ENCODE measurements around the gene CLEC20A.

Gene CLEC20A

GRCh38 chr1:178498896-178499675 is 2.3 kb upstream of the CLEC20A start:
- DNase-seq = no peak

DNA sequence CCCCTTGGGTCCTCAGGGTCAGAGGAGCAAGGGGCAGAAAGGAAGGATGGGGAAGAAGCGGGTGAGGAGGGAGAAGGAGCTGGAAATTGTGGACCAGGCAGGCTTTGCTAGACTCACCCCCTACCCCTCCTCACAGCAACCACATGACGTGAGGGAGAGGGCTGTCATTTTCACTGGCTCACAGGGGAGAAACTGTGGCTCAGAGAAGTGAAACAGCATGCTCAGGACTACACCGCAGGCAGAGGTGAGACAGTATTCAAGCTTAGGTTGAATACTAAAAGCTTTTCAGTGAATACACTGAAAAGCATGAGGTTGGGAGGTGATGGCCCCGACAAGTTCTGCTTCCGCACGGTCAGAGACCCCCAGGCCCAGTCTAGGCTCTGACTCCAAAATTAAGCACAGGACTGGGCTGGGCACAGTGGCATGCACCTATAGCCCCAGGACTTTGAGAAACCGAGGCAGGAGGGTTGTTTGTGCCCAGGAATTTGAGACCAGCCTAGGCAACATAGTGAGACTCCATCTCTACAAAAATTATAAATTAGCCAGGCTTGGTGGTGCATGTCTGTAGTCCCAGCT is 1.2 kb upstream of the CLEC20A start:
- no peak for DNase-seq

- no peak for DNase-seq
Observed at GRCh38 chr1:178495741-178496409, 889 bp downstream of the CLEC20A start.

DNA sequence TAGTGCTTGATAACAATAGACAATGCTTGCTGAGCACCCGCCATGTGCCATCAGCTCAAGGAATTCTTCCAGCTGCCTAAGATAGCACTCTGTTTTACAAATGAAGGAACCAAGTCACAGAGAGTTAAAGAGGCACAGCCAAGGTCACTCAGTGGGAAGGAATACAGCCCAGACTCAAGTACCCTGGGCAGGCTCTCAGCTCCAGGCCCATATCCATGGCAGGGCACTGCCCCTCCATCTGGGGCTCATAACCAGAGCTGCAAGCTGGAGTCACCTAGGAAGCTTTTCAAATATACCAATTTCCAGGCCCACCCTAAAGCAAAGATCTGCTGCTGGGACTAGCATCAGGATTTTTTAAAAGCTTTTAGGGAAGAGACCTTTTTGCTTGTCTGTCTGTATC is 1.6 kb downstream of the CLEC20A start:
- DNase-seq = no peak

DNA sequence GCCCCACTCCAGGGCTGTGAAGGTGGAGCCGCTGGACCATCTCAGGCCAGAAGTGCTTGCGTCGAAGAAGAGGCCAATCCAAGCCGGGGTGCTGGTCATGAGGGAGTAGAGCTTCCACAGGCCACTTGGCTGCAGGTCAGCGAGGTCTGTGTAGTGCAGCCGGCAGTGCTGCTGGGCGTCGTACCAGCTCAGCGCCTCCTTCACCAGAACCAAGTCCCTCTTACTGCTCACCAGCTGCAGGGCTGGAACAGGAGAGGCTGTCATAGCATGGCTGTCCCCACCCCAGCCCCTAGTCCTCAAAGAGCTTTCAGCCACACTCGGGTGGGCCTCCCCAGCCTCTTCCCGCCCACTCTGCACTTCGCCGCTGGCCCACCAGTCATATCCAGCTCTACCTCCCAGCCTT is 2.2 kb downstream of the CLEC20A start:
- DNase-seq = no peak

GRCh38 chr1:178493301-178493741 is 3.4 kb downstream of the CLEC20A start:
- no peak for DNase-seq

- no peak for DNase-seq
Observed at GRCh38 chr1:178492341-178492740, 4.4 kb downstream of the CLEC20A start.

DNA sequence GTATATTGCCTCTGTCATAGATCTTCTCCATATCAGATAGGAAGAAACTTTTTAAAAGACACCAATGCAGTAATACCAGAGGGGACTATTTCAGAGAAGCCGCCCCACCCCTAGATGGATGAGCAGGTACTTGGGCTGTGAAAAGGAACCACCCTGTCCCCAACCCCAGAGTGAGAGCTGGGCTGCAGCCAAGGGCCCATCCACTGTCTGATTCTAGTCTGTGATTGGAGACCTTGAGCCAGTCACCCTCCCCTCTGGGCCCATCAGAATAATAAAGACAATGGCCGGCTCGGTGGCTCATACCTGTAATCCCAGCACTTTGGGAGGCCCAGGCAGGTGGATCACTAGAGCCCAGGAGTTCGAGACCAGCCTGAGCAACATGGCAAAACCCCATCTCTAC is 5.0 kb downstream of the CLEC20A start:
- DNase-seq = no peak

- DNase-seq = no peak
Observed at GRCh38 chr1:178490967-178491366, 5.8 kb downstream of the CLEC20A start.

- DNase-seq = no peak
Observed at GRCh38 chr1:178490136-178490535, 6.6 kb downstream of the CLEC20A start.

DNA sequence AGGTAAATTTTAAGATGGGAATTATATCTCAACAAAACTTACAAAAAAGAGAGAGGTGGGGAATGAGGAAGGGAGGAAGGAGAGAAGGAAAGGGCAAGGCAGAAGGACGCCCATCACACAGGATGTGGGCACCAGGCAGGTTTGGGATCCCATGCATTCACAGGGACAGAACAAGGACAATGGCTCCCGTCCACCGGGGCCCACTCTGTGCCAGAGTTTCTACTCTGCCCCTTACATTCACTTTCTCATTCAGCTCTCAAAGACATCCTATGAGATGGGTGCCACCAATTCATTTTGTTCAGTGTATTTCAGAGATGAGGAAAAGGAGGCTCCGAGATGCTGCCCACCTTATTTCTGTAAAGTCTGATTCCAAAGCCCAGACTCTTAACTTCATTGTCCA is 7.4 kb downstream of the CLEC20A start:
- DNase-seq = no peak

GRCh38 chr1:178488393-178488792 is 8.4 kb downstream of the CLEC20A start:
- no peak for DNase-seq

DNA sequence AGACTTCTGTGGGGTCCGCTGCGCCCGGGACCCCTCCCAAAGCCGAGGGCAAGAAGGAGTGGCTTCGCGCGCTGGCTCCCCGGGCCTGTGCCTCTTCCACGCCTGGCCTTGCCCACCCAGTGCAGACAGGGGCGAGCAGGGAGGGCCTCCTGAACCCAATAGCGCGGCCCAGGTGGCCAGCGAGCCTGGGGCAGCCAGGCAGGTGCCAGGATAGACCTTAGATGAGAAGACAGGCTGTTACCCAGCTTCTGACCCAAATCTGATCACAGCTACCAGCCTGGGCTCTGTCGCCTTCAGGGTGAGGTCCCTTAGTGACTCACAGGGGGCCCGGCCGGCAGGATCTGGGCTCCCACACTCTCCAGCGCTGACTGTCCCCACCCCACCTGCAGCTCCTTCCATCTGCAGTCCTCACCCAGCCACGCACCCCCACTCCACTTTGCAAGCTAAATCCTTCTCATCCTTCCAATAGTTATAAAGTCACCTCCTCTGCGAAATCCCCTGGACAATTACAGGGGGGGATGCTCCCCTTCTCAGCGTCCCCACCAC is 9.6 kb downstream of the CLEC20A start:
- no peak for DNase-seq

- DNase-seq = no peak
Observed at GRCh38 chr1:178486100-178487069, 10.4 kb downstream of the CLEC20A start.

DNA sequence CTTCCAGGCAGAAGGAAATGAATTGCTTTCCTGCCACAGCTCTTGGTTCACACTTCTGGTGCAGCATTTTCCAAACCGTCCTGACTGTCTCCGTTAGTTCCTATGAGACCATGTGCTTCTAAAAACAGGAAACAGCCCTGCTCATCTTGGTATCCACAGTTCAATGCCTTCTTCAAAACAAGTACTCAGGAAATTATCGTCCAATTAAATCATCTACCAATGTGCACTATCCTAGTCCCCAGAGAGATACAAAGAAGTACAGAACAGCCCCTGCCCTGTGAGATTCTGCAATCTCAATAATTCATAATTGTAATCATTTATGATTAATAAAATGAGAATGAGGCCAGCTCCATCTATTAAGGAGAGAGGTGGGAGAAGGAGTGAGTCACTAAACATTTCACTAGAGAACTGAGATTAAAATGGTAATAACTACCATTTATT is 11.2 kb downstream of the CLEC20A start:
- DNase-seq = no peak

DNA sequence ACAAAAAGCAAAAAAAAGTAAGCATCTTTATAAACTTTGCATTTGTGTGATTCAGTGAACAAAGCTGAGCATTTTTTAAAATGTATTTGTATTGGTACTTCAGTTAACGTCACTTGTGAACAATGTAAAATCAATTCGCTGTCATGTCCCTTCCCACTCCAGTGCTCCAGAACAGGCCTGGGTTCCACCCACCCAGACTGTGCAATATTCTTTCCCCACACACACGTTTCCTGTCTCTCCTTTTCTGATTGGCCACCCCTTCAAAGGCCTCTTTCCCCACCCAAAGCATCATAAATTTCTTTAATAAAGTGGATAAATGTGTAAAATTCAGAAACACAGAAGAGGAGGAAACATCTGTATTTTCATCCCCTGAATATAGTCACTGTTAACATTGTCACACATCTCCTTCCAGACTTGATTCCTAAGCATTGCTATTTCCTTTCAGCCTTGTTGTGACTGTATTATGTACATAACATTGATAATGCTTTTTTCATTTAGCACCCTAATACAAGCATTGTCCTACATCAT is 12.0 kb downstream of the CLEC20A start:
- DNase-seq = no peak

DNA sequence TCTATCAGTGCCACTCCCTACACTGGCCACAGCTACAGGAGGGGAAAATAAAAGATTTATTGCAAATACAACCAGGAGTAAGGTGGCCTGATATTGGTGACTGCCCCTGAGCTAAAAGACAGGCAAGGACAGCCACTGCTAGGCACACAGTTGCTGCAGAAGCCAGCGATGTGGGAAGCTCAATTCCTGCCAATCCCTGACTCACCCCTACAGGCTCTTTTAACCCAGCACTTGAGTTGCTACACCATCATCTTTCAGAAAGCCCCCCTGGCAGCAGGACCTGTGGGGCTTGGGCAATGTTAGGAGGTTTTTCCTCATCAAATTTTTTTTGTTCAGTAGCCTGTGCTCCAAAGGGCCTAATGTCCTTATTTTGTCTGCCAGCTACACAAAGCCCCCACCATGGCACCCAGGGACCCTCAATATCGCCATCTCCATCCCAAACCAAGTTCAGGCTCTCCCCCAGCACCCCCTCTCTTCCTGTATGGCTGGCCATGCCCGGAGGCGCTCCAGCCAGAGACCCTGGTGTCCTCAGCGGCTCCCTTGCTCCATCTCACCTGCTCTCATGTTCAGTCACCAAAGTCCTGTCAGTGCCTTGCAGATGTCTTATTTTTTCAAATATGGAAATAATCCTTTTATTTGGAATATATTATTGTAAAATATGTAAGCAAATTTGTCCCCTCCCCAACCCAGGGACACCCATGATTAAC is 13.4 kb downstream of the CLEC20A start:
- no peak for DNase-seq

DNA sequence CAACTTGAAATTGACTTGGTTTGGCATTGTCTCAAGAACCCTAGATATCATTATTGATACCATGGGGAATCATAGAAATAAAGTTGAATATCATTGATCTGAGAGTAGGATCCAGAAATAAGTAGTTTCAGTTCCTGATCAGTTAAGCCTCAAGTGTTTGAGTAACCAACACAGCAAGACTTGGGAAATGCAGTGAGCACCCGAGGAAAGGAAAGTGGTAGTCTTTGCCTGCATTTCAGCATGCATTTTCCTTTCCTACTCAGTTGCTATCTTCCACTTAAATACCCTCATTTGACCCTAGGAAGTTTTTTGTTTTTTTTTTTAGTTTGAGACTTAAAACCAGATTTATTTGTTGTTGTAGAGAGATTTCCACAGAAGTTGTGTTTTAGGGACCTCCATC is 18.9 kb downstream of the CLEC20A start:
- DNase-seq = no peak

DNA sequence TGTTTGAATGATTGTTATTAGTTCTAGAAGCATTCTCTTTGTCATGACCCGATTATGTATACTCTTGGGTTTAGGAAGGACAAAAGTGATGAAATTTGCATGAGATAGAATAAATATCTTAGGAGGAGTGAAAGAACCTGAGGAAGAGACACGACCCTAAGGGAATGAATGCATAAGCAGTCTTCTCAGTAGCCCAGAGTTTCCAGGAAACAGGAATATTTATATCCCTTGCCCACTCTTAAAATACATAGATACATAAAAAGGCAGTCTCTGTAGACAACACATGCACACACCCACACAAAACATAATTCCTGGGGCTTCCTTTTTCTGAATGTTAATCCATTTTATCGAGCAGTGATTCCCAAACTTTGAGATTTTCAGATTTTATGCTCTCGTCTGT is 19.4 kb downstream of the CLEC20A start:
- no peak for DNase-seq

DNA sequence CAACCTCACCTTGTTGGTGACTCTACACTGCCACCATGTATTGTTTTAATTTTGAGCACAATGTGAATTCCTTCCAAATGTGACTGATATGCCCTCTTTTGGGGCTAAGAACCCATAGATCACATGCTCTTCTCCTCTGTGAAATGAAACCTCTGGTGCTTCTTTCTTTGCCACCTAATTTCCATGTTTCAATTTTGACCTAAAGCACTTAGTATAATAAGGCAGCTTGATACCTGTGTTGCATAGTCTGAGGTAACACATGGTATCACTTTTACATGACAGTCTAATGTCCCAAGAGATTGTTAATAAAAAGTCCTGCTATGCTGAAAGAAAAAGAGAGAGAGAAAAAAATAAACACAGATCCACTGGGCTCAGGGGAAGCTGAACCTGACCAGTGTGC is 24.2 kb downstream of the CLEC20A start:
- no peak for DNase-seq

- no peak for DNase-seq
Observed at GRCh38 chr1:178470411-178470960, 26.3 kb downstream of the CLEC20A start.
